ENCODE measurements around the gene CEP170. TPM values are rescaled to one million over a fixed set of nuclear protein-coding genes. Genes with fewer than 3 reads are reported as not detected.

The CEP170 gene
- polyA plus RNA-seq, 2 of the 4 experiments (the other 2 are of a cell fraction): 31.0 to 69.6 TPM

DNA sequence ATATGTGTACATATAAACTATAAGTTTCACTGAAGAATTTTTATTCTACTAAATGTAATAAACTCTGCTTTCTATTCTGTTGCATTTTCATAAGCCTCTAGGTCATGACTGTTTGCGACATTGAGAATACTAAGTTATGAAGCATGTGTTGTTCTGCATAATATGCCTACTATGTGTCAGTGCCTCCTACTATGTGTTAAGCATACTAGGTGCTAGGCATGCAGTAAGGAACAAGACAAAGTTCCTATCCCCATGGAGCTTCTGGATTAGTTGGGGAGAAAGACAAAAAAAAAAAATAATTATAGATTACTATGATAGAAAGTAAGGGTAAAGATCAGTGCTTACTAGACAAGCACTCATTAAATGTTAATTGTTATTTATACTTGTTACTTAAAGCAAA is 2.1 kb upstream of the CEP170 start:
- POLR2A ChIA-PET: no interaction called here
- TF ChIP-seq ESRRA (IDR thresholded peaks at IDR 0.05; ENCODE audit: borderline replicate concordance, low read length) (no peak), ZNF302 (CRISPR knock-in tag; IDR thresholded peaks at IDR 0.05) (no peak), ELK1 (IDR thresholded peaks at IDR 0.05; ENCODE audit: low read depth, low read length) (no peak), ZFP36 (IDR thresholded peaks at IDR 0.05; ENCODE audit: borderline replicate concordance, partially characterized antibody) (no peak), ATOH8 (CRISPR knock-in tag; IDR thresholded peaks at IDR 0.05; ENCODE audit: low read depth) (no peak), HOXB5 (CRISPR knock-in tag; IDR thresholded peaks at IDR 0.05) (no peak), FOXS1 (CRISPR knock-in tag; IDR thresholded peaks at IDR 0.05) (no peak), CBX2 (IDR thresholded peaks at IDR 0.05; ENCODE audit: borderline replicate concordance, low read depth) (no peak), ZSCAN20 (CRISPR knock-in tag; IDR thresholded peaks at IDR 0.05) (no peak), POLR2AphosphoS2 (conservative IDR thresholded peaks at IDR 0.05; ENCODE audit: low read length) (no peak), NR3C1 (IDR thresholded peaks at IDR 0.05) (no peak), HOXA7 (CRISPR knock-in tag; IDR thresholded peaks at IDR 0.05) (no peak), TP53 (CRISPR knock-in tag; IDR thresholded peaks at IDR 0.05) (no peak), KDM1A (IDR thresholded peaks at IDR 0.05; ENCODE audit: low read depth) (no peak), MYC (IDR thresholded peaks at IDR 0.05; ENCODE audit: borderline replicate concordance, low read length) (no peak), HOXB13 (CRISPR knock-in tag; IDR thresholded peaks at IDR 0.05; ENCODE audit: low read depth) (no peak), PBX3 (IDR thresholded peaks at IDR 0.05) (no peak), SMC3 (IDR thresholded peaks at IDR 0.05) (no peak), MAFK (IDR thresholded peaks at IDR 0.05; ENCODE audit: partially characterized antibody) (no peak), RAD21 (conservative IDR thresholded peaks at IDR 0.05 in 1 of 2, IDR thresholded peaks at IDR 0.05 in 1 of 2) (no peak)
- FAIRE-seq: no peak

DNA sequence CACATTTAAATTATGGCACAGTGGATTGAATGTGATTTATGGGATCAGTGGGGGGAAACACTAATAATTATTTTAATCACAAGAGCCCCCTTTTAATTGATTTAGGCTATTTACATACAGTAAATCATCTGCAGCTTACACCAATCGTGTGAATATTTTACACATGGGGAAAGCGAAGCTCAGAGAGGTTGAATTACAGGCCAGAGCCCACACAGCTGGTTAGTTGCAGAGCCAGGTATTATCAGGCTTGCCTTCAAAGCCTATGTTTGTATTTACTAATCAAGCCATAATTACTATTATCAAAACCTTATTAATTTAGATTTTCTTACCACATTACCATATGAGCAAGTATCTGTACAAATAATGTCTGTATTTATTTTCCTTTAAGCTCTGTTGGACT is 1.5 kb upstream of the CEP170 start:
- H3K27ac ChIP-seq: peak overlapping the region; percentile 72 to 87
- 8% methylated on average over 2 of the region's 2 CpGs for WGBS (ENCODE audit: missing lambda C conversion rate)
- CTCF ChIA-PET: interaction anchor here (0.7 to 1.1 kb wide), 2 partner anchors 23 to 67 kb away, joined by 3 read pairs; no protein-coding TSS in a partner anchor
- H3K4me1 ChIP-seq: peaks cover 26% of the 10 kb centered on the region
- ATAC-seq: no peak
- POLR2A ChIA-PET: interaction anchor here (1.1 to 2.5 kb wide), 5 partner anchors 8 to 68 kb away, joined by 3 to 15 read pairs (median 5); no protein-coding TSS in a partner anchor
- H3K4me3 ChIP-seq: peak overlapping the region; percentile 81
- H3K4me2 ChIP-seq: peak overlapping the region; percentile 75
- DNase-seq (ENCODE audit: low read depth in 1 of 2, low spot score in 1 of 2): no peak
- no peak for FAIRE-seq
- peak; percentile 11 for TF ChIP-seq ZFP36 (IDR thresholded peaks at IDR 0.05; ENCODE audit: borderline replicate concordance, partially characterized antibody)
- no peak for TF ChIP-seq PBX3 (IDR thresholded peaks at IDR 0.05)
- no peaks in the 10 kb centered on the region for H3K9me3 ChIP-seq

More for the DNA sequence above, 2.1 kb upstream of the CEP170 start:
- DNase-seq (ENCODE audit: low read depth in 1 of 2, low spot score in 1 of 2) (no peak), ATAC-seq (no peak)
- Histone ChIP-seq H3K4me3 (0 out of 3 replicates have a peak overlapping the region, but pooled peaks have one; percentile 81), H3K9me3 (no peaks in the 10 kb centered on the region), H3K4me1 (peaks cover 20% of the 10 kb centered on the region), H3K4me2 (peak overlapping the region; percentile 75), H3K27ac (no peak overlapping the region)
- 92% methylated on average over 1 of the region's 1 CpG for WGBS (ENCODE audit: missing lambda C conversion rate)
- CTCF ChIA-PET: no interaction called here
